Hypothalamus (tissue), 51 donors: ENCODE measurements around the gene CCDC127.
"Not testable (repeated sequence)": the region's sequence is repeated elsewhere in the genome, so short reads cannot be mapped to it uniquely, and the experiment has no call there.

Experiments
- DNase-seq, 51 donors: peaks; one replicate each; lab custom pipeline; 2025; lab: John Stamatoyannopoulos, UW

CCDC127 gene

DNA sequence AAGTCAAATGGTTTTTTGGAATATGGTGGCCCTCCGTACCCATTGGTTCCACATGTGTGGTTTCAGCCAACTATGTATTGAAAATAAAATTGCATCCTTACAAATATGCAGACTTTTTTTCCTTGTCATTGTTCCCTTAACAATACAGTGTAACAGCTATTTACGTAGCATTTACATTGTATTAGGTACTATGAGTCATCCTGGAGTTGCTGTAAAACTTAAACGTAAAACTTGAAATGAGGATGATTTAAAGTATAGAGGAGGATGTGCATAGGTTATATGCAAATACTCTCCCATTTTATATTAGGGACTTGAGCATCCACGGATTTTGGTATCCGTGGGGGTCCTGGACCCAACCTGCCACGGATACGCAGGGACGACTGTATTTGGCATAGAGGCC is 16.5 kb upstream of the CCDC127 start:
- no peak for DNase-seq

DNA sequence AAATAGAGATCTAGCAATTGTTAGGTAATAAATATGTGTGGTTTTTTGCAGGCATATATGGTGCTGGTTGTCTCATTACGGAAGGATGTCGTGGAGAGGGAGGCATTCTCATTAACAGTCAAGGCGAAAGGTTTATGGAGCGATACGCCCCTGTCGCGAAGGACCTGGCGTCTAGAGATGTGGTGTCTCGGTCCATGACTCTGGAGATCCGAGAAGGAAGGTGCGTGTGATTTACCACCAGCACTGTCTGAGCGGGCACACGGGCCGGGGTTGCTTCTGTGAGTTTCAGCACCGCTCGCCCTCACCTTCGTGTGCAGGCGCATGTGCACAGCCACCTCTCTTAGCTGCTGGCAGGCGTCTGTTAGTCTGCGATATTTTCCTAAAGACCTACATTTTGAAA is 15.5 kb upstream of the CCDC127 start:
- not testable (repeated sequence) for DNase-seq

DNA sequence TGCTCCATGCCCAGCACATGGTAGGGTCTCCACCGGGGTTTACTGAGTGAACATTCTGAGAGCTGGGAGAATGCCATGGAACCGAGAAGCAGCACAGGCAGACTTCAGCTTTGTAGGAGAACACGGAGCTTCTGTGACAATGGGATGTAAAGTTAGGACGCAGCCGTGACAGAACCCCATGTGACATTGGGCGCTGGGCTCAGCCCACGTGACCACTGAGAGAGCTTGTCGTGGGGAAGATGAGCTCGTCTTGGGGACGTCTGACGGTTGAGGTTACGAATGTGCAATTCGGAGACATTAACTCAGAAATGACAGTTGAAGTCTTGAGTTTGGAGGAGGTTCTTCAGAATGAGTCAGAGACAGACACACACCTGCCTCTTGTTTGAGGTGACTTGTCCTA is 13.7 kb upstream of the CCDC127 start:
- DNase-seq = peak in 8 of 51 donors; percentile 4 to 24 (median 10)

DNA sequence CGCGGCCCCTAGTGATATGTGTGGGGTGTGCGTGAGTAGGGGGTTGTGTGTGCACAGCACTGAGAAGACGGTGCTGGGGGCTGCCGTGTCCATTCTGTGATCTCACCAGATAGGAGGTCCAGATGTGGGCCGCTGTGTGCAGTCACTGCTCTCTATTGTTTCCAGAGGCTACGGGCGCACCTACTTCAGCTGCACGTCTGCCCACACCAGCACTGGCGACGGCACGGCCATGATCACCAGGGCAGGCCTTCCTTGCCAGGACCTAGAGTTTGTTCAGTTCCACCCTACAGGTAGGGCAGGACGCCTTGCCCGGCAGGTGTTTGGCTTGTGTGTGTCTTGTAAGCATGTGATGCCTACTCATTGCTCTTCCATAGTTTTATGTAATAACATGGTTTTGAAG is 12.8 kb upstream of the CCDC127 start:
- DNase-seq = no peak

DNA sequence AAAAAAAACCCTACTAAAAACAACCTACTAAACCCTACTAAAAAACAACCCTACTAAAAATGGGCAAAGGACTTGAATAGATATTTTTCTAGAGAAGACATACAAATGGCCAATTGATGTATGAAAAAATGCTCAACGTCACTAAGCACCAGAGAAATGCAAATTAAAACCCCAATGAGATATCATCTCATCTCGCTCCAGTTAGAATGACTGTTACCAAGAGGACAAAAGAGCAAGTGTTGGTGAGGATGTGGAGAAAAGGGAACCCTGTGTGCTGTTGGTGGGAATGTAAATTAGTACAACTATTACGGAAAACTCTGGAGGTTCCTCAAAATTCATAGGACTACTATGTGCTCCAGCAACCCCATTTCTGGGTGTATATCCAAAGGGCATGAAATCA is 10.9 kb upstream of the CCDC127 start:
- DNase-seq = peak in 1 of 51 donors; percentile 16

DNA sequence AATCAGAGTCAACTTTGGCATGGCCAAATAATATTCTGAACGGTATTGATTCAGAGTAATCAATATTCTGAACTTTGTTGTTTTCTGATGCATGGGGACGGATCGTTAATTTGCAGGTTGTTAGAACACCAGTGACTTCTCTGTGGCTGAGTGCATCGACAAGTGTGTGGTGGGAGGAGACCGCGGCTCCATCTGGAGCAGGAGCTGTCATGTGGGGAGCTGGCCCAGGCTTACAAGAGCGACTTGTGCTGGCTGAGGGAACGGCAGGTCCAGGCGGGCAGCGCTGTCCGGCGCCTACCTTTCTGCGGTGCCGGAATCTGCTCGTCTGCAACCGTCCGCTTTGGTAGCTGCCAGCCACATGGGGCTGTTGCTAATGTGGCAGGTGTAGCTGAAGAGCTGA is 9.4 kb upstream of the CCDC127 start:
- peak in 9 of 51 donors; percentile 3 to 48 (median 10) for DNase-seq

DNA sequence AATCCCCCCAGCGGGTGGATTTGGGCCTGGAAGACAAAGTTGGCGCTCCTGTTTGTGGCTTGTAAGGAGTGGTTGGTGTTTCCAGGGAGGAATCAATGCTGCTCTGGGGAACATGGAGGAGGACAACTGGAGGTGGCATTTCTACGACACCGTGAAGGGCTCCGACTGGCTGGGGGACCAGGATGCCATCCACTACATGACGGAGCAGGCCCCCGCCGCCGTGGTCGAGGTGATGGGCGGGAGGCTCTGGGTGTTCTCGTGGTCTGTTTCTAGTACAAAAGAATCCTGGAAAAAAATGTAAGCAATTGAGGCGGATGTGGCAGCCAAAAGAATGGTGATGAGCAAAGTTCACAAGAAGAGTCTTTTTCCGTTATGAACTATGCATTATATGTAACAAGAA is 7.4 kb upstream of the CCDC127 start:
- DNase-seq = no peak

DNA sequence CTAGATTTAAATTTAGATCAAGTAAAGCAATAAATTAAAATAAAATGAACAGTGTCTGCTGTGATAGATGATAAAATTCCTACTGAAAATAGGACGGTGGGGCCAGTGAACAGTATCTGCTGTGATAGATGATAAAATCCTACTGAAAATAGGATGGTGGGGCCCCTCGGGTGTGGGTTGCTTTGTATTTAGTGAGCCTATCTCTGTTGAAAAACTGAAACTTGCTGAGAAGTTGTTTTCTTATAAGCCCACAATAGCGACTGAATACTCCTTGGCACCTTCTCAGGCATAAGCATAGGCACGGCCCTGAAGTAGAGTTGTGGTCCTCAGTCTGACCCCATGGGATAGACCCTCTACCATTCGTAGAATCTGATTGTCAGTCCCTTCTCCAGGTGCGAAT is 5.8 kb upstream of the CCDC127 start:
- no peak for DNase-seq

DNA sequence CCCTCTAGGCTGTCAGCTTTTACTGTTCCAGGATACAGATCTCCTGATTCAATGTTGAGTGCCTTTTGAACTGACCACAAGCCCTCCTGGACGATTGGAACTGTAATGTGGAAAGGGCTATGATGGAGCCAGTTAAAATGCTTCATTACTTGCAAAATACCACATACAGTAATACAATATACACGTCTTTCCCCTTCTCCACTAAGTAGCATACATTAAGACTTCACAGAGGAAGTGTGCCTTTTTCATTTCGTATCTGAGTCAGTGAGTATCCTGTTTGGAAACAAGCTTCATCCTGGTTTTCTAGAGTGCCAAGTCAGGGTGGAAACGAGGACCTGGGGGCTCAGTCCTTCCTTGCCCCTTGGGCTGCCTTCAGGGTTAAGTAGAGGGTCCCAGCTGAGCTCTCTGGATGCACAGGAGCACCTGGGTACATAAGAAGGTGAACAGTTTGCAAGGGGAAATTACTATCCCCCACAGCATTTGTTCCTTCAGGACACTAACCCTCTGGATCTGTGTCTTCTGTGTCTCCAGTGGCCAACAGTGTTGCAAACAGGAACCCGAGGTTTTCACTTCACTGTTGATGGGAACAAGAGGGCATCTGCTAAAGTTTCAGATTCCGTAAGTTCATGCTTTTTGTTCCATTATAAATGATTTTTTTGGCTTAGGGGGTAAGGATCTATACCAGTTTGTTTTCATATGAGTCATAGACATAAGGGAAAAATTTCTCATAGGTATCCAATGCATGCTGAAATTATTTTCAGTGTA is 5.2 kb upstream of the CCDC127 start:
- DNase-seq = not testable (repeated sequence)

DNA sequence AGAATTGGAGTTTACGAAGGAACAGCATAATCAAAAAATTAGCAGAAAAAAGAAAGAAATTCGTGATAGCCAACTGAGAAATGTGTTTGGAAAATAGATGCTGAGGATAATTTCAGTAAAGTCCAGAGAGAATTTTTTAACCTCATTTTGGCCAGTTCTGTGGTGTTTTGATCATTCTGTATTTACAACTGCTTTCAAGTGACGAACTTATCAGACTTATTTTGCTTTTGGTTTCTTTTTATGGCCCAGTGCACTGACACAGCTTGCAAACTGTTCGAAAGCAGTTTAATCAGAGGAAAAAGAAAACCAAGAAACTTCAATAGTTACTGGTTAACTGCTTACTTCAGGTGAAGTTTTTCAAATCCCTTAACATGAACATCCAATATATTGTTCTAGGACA is 2.0 kb upstream of the CCDC127 start:
- DNase-seq = no peak

DNA sequence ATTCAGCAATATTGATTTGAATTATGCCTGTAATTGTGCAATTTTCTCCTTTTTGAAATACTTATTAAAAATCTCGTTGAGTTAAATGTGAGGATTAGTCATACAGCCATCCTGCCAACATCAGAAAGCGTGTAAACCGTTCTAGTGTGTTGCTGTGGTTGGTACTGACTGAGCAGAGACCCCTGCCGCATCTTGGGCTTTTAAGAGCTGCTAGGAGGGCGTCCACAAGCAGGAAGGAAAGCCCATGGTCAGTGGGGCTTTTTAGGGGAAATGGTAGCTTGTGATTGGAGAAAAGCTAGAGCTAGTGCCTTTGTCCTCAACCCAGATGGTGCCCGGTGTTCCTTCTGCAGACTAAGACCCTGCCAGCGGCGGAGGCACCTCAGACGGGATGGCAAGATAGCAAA is 1.5 kb upstream of the CCDC127 start:
- peak in 3 of 51 donors; percentile 9 to 28 (median 10) for DNase-seq

DNA sequence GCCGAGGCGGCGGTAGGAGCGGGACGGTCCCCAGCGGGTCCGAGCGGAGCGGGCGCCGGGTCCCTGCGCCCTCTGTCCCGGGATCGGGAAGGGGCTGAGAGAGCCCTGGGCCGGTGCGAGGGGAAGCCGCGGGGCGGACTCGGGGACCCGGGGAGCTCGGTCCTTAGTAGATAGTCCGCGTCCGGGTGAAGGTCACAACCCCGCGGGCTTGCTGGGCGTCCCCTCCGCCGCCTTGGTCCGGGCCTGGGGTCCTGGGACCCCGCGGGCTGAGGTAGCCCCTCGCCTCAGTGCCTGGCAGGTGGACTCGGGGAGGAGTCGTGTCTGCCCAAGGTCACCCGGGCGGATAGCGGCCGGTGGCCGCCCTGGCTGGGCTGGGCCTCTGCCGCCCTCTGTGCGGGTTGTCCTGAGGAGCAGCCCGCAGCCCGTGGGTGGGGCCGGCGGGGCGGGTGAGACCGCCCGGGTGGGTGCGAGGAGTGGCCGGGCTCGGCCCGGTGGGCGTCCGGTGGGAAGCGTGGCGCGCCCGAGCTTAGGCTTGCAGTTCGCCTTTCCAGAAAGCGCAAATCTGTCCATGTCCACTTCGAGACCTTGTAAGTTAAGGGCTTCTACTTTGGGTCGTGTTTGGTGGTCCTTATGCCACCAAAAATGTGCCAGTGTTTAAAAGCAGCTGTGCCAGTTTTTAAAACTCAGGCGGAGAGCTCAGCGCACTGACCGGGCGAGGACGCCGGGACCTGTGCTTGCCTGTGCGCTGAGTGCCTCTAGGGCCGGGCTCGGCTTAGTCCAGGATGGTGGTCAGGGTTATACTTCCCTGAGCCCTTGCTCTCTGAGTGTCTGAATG is 721 bp upstream of the CCDC127 start:
- DNase-seq = peak in 15 of 51 donors; percentile 10 to 43 (median 28)

DNA sequence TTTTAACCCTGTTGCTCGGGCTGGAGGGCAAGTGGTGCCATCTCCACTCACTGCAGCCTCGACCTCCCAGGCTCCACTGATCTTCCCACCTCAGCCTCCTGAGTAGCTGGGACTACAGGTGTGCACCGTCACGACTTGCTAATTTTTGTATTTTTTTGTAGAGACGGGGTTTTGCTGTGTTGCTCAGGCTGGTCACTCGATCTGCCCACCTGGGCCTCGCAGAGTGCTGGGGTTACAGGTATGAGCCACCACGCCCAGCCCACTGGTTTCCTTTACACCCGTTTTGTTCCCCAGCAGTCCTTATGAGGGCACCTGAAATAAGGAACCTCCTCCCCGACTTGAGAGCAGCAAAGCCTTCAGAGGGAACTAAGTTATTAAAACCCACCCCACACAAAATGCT is 1.9 kb downstream of the CCDC127 start:
- not testable (repeated sequence) for DNase-seq

DNA sequence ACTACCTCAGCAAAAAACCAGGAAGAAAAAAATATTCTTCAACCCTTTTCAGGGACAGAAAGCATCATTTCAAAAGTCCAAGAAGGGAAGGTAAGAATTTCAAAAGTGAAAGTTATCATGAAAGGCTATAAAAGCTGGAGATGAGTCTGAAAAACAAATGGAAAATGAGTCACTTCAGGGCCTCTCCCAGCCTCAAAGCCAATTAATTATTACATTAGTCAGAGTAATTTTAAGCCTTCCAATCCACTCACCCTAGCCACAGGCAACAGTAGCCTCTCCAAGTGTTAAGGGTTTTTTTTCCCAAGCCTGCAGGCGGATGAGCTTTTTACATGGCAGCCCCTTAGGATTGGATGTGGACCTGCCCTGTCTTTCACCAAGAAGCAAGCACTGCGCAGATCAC is 2.7 kb downstream of the CCDC127 start:
- not testable (repeated sequence) for DNase-seq

DNA sequence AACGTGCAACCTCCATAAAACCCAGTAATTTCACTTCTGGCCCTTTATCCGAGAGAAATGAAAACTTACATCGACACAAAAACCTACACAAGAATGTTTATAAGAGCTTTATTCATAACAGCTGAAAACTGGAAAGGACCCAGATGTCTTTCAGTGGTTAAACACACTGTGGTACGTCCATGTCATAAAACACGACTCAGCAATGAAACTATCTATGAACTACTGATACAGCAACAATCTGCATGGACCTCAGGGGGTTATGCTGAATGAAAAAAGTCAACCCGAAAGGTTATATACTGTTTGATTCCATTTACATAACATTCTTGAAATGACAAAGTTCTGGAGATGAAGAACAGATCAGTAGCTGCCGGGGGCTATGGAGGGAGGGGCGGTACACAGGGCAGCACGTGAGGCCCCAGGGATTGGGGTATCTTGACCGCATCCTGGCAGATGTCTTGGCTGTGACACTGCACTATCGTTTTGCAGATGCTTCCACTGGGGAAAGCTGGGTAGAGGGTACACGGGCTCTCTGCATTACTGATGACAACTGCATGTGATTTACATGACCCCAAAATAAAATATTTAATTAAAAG is 4.1 kb downstream of the CCDC127 start:
- no peak for DNase-seq

DNA sequence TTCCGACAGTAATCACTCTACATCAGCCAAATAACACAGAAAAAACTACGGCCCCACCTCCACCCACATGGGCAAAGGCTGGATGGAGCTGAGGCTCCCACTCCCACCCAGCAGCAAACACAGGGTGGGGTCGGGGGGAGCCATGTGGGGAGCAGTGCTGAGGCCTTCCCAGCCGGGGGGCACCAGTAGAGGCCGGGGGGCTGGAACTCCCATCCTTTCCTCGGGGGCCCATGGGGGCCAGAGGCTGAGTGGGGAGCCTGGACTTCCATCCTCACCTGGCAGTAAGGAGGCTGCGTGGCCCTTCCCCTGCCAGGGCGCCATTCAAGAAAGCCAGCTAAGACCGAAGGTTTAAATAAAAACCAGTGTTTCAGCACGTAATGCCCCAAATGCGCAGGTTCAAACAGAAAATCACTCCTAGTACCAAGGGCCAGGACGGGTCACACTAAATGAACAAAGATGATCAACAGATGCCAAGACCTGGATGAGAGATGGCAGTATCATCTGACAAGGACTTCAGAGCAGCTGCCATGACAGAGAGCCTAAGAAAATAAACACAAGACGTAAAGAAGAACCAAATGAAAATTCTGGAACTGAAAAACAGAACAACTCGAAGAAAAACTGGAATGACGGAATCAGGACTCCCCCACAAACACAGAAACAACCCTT is 9.4 kb downstream of the CCDC127 start:
- DNase-seq = no peak

DNA sequence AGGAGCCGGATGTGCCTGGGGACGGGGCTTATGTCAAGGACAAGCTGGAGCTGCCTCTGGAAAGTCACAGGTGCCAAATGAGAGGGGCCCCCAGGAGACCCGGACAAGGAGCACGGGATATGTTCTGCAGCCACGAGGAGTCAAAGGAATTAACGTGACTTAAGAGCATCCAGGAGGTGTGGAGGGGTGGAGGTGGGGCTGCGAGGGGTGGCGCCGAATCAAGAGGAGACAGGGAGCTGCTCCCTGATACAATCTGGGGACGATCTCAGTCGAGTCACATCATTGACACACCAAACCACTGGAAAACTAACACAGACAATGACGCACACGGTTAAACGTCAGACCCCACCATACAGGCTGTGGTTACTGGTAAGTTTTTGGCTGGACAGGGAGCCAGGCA is 10.4 kb downstream of the CCDC127 start:
- DNase-seq = no peak

DNA sequence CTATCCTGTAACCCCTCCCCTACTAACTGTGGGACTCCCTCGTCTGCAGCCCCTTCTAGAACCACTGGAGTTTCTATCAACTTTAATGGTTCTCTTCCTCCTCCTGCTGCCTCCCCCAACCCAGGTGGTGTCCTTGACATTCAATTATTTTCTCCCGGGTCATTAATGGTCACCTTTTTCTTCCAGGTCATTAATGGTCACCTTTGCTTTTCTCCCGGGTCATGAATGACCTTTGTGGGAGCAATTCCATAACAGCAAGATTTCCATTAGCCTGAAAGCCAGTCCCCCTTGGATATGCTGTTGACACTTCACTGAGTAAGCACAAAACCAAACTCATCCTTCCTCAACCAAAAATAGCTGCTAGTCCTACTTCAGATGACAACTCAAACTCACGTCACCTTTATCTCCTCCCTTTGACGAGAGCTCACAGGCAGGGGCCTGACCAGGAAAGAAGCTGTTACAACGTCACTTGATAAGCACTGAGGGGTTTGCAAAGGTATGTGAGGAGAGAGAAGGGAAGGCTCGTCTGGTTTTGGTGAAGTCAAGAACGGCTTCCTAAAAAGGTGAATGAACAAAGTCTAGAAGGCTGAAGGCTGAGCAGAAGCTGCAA is 10.9 kb downstream of the CCDC127 start:
- DNase-seq = no peak

DNA sequence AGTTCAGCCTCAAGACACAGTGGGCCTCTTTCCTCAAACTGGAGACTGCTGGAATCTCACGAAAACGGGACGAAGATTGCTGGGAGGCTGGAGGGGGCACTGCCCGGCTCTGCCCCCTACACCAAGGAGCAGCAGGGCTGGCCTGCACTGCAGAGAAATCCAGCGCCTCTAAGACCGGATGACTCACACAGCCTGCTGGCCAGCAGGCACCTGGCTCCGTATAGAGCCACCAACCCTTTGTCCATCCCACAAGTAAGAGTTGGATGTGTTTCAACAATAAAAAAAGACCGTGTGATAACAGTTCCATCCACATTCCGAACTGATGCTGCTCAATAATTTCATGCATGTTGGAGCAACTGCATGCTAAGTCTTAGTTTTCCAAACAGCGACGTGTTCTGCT is 11.5 kb downstream of the CCDC127 start:
- DNase-seq = no peak

DNA sequence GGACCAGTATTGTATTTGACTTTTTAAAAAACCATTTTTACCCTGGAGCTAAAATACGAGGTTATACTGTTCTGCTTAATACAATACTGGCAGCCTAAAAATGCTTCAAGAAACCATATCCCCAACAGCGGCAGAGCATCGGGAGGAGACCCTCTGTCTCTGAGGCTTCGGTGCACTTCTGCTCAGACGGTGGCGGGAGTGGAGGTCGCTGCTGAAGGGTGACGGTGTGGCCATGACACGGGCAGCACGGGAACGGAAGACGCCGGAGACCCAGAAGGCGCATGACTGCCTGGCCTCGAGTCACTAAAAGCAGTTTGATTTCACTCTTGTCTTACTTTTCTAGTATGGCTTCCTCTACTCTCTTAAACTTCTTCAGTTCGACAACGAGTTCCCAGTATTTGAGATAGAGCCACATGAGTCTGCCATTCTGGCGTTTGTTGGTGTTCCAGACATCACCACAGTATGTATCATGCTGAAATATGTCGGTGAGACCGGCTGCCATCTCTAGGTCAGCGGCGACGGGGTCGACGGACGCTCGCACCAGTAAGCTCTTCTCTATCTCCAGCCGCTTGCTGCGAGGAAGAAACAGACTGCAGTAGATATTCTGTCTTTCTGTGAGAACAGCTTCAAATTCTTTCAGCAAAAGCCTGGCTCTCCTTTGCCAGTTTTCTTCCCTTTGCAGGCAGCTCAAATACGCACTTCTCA is 12.8 kb downstream of the CCDC127 start:
- DNase-seq = no peak
